ENCODE results near the gene DAZAP1.

GRCh38 chr19:1431759-1432506 is 24.5 kb downstream of the DAZAP1 start:
- no peak for TF ChIP-seq SUZ12 (IDR thresholded peaks at IDR 0.05; ENCODE audit: extremely low read depth, insufficient read depth, insufficient read length)
- TF ChIP-seq YY1 (IDR thresholded peaks at IDR 0.05; ENCODE audit: insufficient read depth, insufficient read length) = no peak
- no peak for TF ChIP-seq ZNF274 (IDR thresholded peaks at IDR 0.05; ENCODE audit: low read depth, low read length)
